Keratinocyte (primary cell): ENCODE data around the gene ANAPC5. TPM values are rescaled to one million over a fixed set of nuclear protein-coding genes. Genes with fewer than 3 reads are reported as not detected.
"Not testable (repeated sequence)": the region's sequence is repeated elsewhere in the genome, so short reads cannot be mapped to it uniquely, and the experiment has no call there.

ENCODE experiments used
- DNase-seq: peaks from one replicate; pipeline ENCODE4 v3.0.0-alpha.2; 2011; ENCODE audit warnings: low read depth, missing footprints, low spot score
- FAIRE-seq: peaks from 2 replicates; lab custom pipeline; 2011; peaks lifted over from hg19 to GRCh38; lab: Jason Lieb, UNC
- H2AFZ ChIP-seq: 2 replicates; pipeline ENCODE4 v1.6.0; 2012; ENCODE audit warnings: low read length, control low read depth, inconsistent platforms; ENCODE audit not compliant: control insufficient read depth
- H3K27ac ChIP-seq: 2 replicates; pipeline ENCODE4 v1.5.1; 2011; ENCODE audit warnings: low read length; ENCODE audit not compliant: control insufficient read depth, insufficient read depth
- H3K27me3 ChIP-seq: 3 replicates; pipeline ENCODE4 v1.6.0; 2011; ENCODE audit warnings: low read length; ENCODE audit not compliant: control insufficient read depth, insufficient read depth; ENCODE audit errors: extremely low read depth
- H3K36me3 ChIP-seq, 2 experiments: 2 replicates in 1 of 2; 3 replicates in 1 of 2; pipeline ENCODE4 v1.5.1; 2011; ENCODE audit warnings: low read length in 2 of 2, mild to moderate bottlenecking in 1 of 2; ENCODE audit not compliant: control insufficient read depth in 2 of 2, insufficient read depth in 2 of 2; ENCODE audit errors: extremely low read depth in 1 of 2
- H3K4me1 ChIP-seq: 3 replicates; pipeline ENCODE4 v1.5.1; 2011; ENCODE audit warnings: low read length; ENCODE audit not compliant: control insufficient read depth, insufficient read depth; ENCODE audit errors: extremely low read depth
- H3K4me2 ChIP-seq: 3 replicates; pipeline ENCODE4 v1.6.0; 2011; ENCODE audit warnings: low read depth, low read length; ENCODE audit not compliant: control insufficient read depth, insufficient read depth; ENCODE audit errors: extremely low read depth
- H3K4me3 ChIP-seq, 3 experiments: fragments of 200-600 bp in 1 of 3; sonication (generic) in 1 of 3; 2 replicates in 2 of 3; 3 replicates in 1 of 3; pipeline ENCODE4 v1.5.1; 2011 to 2016; ENCODE audit warnings: low read length in 3 of 3, mild to moderate bottlenecking in 3 of 3, control low read depth in 2 of 3, inconsistent platforms in 1 of 3, low read depth in 1 of 3, mixed read lengths in 1 of 3, mixed run types in 1 of 3, moderate library complexity in 1 of 3; ENCODE audit not compliant: control insufficient read depth in 2 of 3, insufficient read depth in 2 of 3; ENCODE audit errors: extremely low read depth in 1 of 3
- H3K79me2 ChIP-seq: 2 replicates; pipeline ENCODE4 v1.6.0; 2012; ENCODE audit warnings: low read length; ENCODE audit not compliant: control insufficient read depth, insufficient read depth
- H3K9ac ChIP-seq: 3 replicates; pipeline ENCODE4 v1.6.0; 2011; ENCODE audit warnings: low read length; ENCODE audit not compliant: control insufficient read depth, insufficient read depth; ENCODE audit errors: extremely low read depth
- H3K9me1 ChIP-seq: 3 replicates; pipeline ENCODE4 v1.6.0; 2011; ENCODE audit warnings: low read length; ENCODE audit not compliant: control insufficient read depth, insufficient read depth; ENCODE audit errors: extremely low read depth
- H3K9me3 ChIP-seq: 2 replicates; pipeline ENCODE4 v1.5.1; 2012; ENCODE audit warnings: low read depth, low read length; ENCODE audit not compliant: control insufficient read depth
- H4K20me1 ChIP-seq: 3 replicates; pipeline ENCODE4 v1.6.0; 2011; ENCODE audit warnings: low read length; ENCODE audit not compliant: control insufficient read depth, insufficient read depth; ENCODE audit errors: extremely low read depth
- CTCF ChIP-seq, 3 experiments: IDR thresholded peaks in 1 of 3; conservative IDR thresholded peaks in 1 of 3; optimal IDR thresholded peaks in 1 of 3; 2 replicates in 2 of 3; 3 replicates in 1 of 3; pipeline versions ENCODE3 to v1.5.1; 2011; ENCODE audit warnings: low read length in 3 of 3, mild to moderate bottlenecking in 3 of 3, moderate library complexity in 2 of 3, control low read depth in 1 of 3, inconsistent platforms in 1 of 3; ENCODE audit not compliant: insufficient read depth in 2 of 3; ENCODE audit errors: extremely low read depth in 1 of 3
- EZH2 ChIP-seq: IDR thresholded peaks from one replicate; pipeline ENCODE4 v1.6.1; 2012; ENCODE audit warnings: inconsistent platforms, mild to moderate bottlenecking, low read length, moderate library complexity
- dilution Hi-C: fragments of 300-500 bp; cut with MboI; formaldehyde crosslinking; loops from one replicate; pipeline ENCODE4 v1.7.0; 2020; ENCODE audit warnings: low sequenced_read_pairs; ENCODE audit not compliant: extremely low pct_ligation_motif_present
- polyA plus RNA-seq, 5 experiments: library from polyadenylated mRNA; depleted of rRNA in 3 of 5; stranded (reverse) in 3 of 5; stranded (forward) in 1 of 5; unstranded in 1 of 5; fragments of >200 nt; gene quantifications; 1 replicate in 1 of 5; 2 replicates in 3 of 5; 3 replicates in 1 of 5; pipeline versions ENCODE4 v1.2.1 to v1.2.3, GENCODE V29; 2011 to 2012; ENCODE audit warnings: missing spikeins in 2 of 5, low read depth in 1 of 5, low replicate concordance in 1 of 5

ANAPC5 gene
- polyA plus RNA-seq, 1 donor (not counting 4 experiments of a cell fraction or from before 2014, with no cell fraction given): 115 TPM

GRCh38 chr12:121283388-121283787 lies 68.8 kb downstream of the ANAPC5 start:
- Histone ChIP-seq H3K9me3 (no peaks in the 10 kb centered on the region), H3K4me3 (no peak overlapping the region), H3K4me2 (no peak overlapping the region), H3K9ac (no peak overlapping the region), H3K4me1 (no peaks in the 10 kb centered on the region), H2AFZ (no peak overlapping the region), H3K79me2 (no peaks in the 10 kb centered on the region), H3K9me1 (no peaks in the 10 kb centered on the region), H3K27ac (no peak overlapping the region), H4K20me1 (no peaks in the 10 kb centered on the region), H3K27me3 (no peaks in the 10 kb centered on the region), H3K36me3 (peaks cover 0 to 5% of the 10 kb centered on the region in 2 experiments)
- FAIRE-seq (no peak), DNase-seq (no peak)
- dilution Hi-C loops: no loop called here
- no peak for TF ChIP-seq CTCF (optimal IDR thresholded peaks at IDR 0.05 in 1 of 3, IDR thresholded peaks at IDR 0.05 in 1 of 3, conservative IDR thresholded peaks at IDR 0.05 in 1 of 3; ENCODE audit: extremely low read depth in 1 of 3, insufficient read depth in 2 of 3, low read length in 3 of 3)
- no peak for TF ChIP-seq EZH2

GRCh38 chr12:121282910-121283309 lies 69.3 kb downstream of the ANAPC5 start:
- FAIRE-seq, H3K9ac ChIP-seq, H3K4me3 ChIP-seq, H3K9me3 ChIP-seq, H3K4me1 ChIP-seq, dilution Hi-C loops, H3K27ac ChIP-seq, H3K36me3 ChIP-seq, H3K79me2 ChIP-seq, H2AFZ ChIP-seq, H3K4me2 ChIP-seq, H3K27me3 ChIP-seq, H4K20me1 ChIP-seq, H3K9me1 ChIP-seq, DNase-seq: not testable (repeated sequence)

- Histone ChIP-seq H3K4me1 (peaks cover 3% of the 10 kb centered on the region), H3K27ac (no peak overlapping the region), H3K36me3 (peaks cover 0 to 5% of the 10 kb centered on the region in 2 experiments), H3K9me1 (no peaks in the 10 kb centered on the region), H3K9me3 (no peaks in the 10 kb centered on the region), H3K4me3 (no peak overlapping the region), H3K27me3 (no peaks in the 10 kb centered on the region), H3K4me2 (no peak overlapping the region), H3K79me2 (no peaks in the 10 kb centered on the region), H2AFZ (no peak overlapping the region), H4K20me1 (no peaks in the 10 kb centered on the region), H3K9ac (no peak overlapping the region)
- no peak for FAIRE-seq
- dilution Hi-C loops: no loop called here
- DNase-seq: no peak
- no peak for TF ChIP-seq CTCF (optimal IDR thresholded peaks at IDR 0.05 in 1 of 3, IDR thresholded peaks at IDR 0.05 in 1 of 3, conservative IDR thresholded peaks at IDR 0.05 in 1 of 3; ENCODE audit: extremely low read depth in 1 of 3, insufficient read depth in 2 of 3, low read length in 3 of 3)
- no peak for TF ChIP-seq EZH2
Observed at GRCh38 chr12:121282072-121282742, 70.0 kb downstream of the ANAPC5 start.

- H3K9me3 ChIP-seq, H3K9me1 ChIP-seq, DNase-seq, H3K4me2 ChIP-seq, FAIRE-seq, H3K79me2 ChIP-seq, H3K9ac ChIP-seq, dilution Hi-C loops, H3K27ac ChIP-seq, H2AFZ ChIP-seq, H3K27me3 ChIP-seq, H3K4me3 ChIP-seq, H4K20me1 ChIP-seq, H3K36me3 ChIP-seq: not testable (repeated sequence)
- H3K4me1 ChIP-seq: peaks cover 11% of the 10 kb centered on the region
Observed at GRCh38 chr12:121281116-121281515, 71.1 kb downstream of the ANAPC5 start.
